ENCODE data around the gene TP53I13. TPM values are rescaled to one million over a fixed set of nuclear protein-coding genes. Genes with fewer than 3 reads are reported as not detected.

TP53I13 gene
- total RNA-seq, 1 experiment from 2014 or later, result 123 TPM

DNA sequence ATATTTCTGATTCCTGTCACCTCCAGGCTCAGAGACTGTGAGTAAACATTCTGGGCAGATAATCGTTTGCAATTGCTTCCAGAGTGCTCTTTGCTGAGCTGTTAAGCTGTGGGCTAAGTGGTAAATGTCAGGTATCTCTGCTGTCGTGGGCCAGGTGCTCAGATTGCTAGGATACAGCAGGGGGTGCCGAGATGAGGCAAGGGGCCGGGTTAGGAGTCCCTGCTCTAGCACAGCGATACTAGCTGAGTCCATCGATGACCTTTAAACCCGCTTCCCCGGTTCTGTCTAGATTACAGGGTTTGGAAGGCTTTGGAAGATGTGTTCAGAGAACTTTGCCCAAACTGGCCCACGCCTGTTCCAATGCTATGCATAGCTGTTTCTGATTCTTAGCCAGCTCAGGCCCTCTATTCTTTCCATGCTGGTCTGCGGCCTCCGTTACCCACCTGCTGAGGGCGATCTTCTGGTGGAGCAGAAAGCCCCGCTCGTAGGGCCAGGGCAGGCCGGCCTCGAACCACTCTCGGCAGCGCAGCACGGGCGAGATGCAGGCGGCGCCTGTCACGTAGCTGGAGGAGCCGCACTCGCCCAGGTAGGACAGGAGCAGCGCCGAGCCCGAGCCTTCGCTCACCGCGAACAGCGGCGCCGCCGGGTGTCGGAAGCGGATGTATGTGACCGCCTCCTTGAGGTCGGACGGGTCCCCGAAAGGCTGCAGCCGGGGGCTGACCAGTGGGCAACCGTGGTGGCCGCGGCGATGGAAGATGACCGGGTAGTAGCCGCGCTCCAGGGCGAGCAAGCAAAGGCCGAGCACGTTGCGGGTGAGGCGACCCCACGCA, 2.6 kb upstream of the TP53I13 start:
- BruUV-seq (replicated peaks), result no TSS peak
- in situ Hi-C loops (cut with HindIII; ENCODE audit: low pct_unique_long_range_greater_than_20kb, low sequenced_read_pairs), result no loop called here
- ATAC-seq (peak; percentile 35), DNase-seq (ENCODE audit: low read depth, low spot score) (no peak)
- Histone ChIP-seq H3K9me3 (ENCODE audit: control insufficient read depth, insufficient read depth, low read depth, low read length) (no peaks in the 10 kb centered on the region), H3K27ac (ENCODE audit: low read length) (peak overlapping the region; percentile 78), H3K27me3 (ENCODE audit: control insufficient read depth, insufficient read depth, low read length) (no peaks in the 10 kb centered on the region), H3K4me3 (ENCODE audit: low read depth in 2 of 2, low read length in 2 of 2) (peak overlapping the region; percentile 81), H3K36me3 (ENCODE audit: control insufficient read depth, insufficient read depth, low read length) (no peaks in the 10 kb centered on the region), H3K4me1 (ENCODE audit: control insufficient read depth, insufficient read depth, low read length) (peaks cover 14% of the 10 kb centered on the region)
- POLR2A ChIA-PET, result interaction anchor here (0.5 kb wide), 1 partner anchor 74 kb away, joined by 3 read pairs; no protein-coding TSS in a partner anchor
- intact Hi-C loops (cut with micrococcal nuclease; ENCODE audit: unreplicated experiment), result no loop called here
- TF ChIP-seq, protein P1, sequence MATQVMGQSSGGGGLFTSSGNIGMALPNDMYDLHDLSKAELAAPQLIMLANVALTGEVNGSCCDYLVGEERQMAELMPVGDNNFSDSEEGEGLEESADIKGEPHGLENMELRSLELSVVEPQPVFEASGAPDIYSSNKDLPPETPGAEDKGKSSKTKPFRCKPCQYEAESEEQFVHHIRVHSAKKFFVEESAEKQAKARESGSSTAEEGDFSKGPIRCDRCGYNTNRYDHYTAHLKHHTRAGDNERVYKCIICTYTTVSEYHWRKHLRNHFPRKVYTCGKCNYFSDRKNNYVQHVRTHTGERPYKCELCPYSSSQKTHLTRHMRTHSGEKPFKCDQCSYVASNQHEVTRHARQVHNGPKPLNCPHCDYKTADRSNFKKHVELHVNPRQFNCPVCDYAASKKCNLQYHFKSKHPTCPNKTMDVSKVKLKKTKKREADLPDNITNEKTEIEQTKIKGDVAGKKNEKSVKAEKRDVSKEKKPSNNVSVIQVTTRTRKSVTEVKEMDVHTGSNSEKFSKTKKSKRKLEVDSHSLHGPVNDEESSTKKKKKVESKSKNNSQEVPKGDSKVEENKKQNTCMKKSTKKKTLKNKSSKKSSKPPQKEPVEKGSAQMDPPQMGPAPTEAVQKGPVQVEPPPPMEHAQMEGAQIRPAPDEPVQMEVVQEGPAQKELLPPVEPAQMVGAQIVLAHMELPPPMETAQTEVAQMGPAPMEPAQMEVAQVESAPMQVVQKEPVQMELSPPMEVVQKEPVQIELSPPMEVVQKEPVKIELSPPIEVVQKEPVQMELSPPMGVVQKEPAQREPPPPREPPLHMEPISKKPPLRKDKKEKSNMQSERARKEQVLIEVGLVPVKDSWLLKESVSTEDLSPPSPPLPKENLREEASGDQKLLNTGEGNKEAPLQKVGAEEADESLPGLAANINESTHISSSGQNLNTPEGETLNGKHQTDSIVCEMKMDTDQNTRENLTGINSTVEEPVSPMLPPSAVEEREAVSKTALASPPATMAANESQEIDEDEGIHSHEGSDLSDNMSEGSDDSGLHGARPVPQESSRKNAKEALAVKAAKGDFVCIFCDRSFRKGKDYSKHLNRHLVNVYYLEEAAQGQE (IDR thresholded peaks at IDR 0.05; ENCODE audit: insufficient read depth in 1 of 2, low read depth in 2 of 2, low read length in 1 of 2), result no peak
- TF ChIP-seq, protein P2, sequence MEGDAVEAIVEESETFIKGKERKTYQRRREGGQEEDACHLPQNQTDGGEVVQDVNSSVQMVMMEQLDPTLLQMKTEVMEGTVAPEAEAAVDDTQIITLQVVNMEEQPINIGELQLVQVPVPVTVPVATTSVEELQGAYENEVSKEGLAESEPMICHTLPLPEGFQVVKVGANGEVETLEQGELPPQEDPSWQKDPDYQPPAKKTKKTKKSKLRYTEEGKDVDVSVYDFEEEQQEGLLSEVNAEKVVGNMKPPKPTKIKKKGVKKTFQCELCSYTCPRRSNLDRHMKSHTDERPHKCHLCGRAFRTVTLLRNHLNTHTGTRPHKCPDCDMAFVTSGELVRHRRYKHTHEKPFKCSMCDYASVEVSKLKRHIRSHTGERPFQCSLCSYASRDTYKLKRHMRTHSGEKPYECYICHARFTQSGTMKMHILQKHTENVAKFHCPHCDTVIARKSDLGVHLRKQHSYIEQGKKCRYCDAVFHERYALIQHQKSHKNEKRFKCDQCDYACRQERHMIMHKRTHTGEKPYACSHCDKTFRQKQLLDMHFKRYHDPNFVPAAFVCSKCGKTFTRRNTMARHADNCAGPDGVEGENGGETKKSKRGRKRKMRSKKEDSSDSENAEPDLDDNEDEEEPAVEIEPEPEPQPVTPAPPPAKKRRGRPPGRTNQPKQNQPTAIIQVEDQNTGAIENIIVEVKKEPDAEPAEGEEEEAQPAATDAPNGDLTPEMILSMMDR (IDR thresholded peaks at IDR 0.05), result peak; percentile 75
- 0 out of 2 replicates have a peak, but pooled peaks have one; percentile 38 for TF ChIP-seq SIN3A (IDR thresholded peaks at IDR 0.05; ENCODE audit: borderline replicate concordance, insufficient read depth, low read depth, low read length)
- CTCF ChIA-PET, result interaction anchor here (0.5 to 1.6 kb wide), 3 partner anchors 181 to 226 kb away, joined by 3 to 17 read pairs (median 8); no protein-coding TSS in a partner anchor

DNA sequence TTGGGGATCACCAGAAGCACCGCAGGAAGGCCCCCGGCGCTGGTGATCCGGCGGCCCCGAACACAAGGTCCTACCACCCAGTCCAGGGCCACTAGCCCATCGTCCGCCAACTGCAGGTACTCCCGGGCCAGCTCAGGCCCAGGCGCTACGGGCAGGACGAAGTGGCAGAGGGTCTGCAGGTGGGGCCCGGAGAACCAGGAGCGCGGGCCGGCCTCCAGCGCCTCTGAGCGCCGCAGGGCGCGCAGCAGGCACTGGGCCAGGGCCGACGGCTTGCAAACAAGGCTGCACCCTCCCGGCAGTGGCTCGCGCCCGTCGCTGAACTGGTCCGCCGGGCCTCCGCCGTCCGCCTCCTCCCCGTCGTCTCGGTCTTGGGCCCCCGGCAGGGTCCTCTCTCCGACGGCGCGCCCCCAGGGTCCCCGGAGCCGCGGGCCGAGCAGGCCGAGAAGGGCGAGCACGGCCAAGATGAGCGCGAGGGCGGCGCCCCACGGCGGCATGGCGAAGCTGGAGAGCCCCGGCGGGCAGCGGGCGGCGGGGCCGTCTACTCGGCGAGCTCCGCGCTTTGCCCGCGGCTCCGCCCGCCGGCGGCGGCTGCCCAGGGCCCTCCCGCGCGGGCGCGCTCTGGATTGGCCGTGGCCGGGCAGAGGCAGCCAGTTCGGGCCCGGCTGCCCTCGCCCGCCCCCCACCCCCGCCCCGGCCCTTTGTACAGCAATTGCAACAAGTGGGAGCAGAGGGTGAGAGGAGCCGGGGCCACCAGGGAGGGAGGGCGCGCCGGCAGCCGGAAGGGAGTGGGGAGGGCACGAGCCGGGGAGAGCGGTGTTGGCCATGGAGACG, 1.8 kb upstream of the TP53I13 start, which contains the start of gene ABHD15:
Gene ABHD15, minus strand, starts transcription at position 565 of the 831 bp plus-strand sequence. Its CDS starts 71 bp downstream, at position 494.
- no peaks in the 10 kb centered on the region for H3K9me3 ChIP-seq (ENCODE audit: control insufficient read depth, insufficient read depth, low read depth, low read length)
- intact Hi-C loops (cut with micrococcal nuclease; ENCODE audit: unreplicated experiment) (no loop called here), in situ Hi-C loops (cut with HindIII; ENCODE audit: low pct_unique_long_range_greater_than_20kb, low sequenced_read_pairs) (no loop called here)
- ATAC-seq (peak; percentile 68), DNase-seq (ENCODE audit: low read depth, low spot score) (no peak)
- BruUV-seq (replicated peaks), result no TSS peak
- ChIA-PET POLR2A (interaction anchor here (0.6 kb wide), 1 partner anchor 25 kb away, joined by 3 read pairs; no protein-coding TSS in a partner anchor), CTCF (interaction anchor here (0.6 to 1.6 kb wide), 2 partner anchors 197 to 225 kb away, joined by 8 to 17 read pairs; no protein-coding TSS in a partner anchor)
- no peaks in the 10 kb centered on the region for H3K27me3 ChIP-seq (ENCODE audit: control insufficient read depth, insufficient read depth, low read length)
- H3K27ac ChIP-seq (ENCODE audit: low read length), result peak within 1 kb of the TSS; percentile 92
- peak within 1 kb of the TSS; percentile 81 to 88 for H3K4me3 ChIP-seq (ENCODE audit: low read depth in 2 of 2, low read length in 2 of 2)
- no peaks in the 10 kb centered on the region for H3K36me3 ChIP-seq (ENCODE audit: control insufficient read depth, insufficient read depth, low read length)
- peak; percentile 21; the same call in 1 of the 2 replicates for TF ChIP-seq TCF7L2 (IDR thresholded peaks at IDR 0.05; ENCODE audit: low read depth, low read length)
- 0 out of 2 replicates have a peak, but pooled peaks have one; percentile 47 for TF ChIP-seq POLR2AphosphoS5 (IDR thresholded peaks at IDR 0.05; ENCODE audit: low read depth, low read length)
- TF ChIP-seq, protein P1 (IDR thresholded peaks at IDR 0.05; ENCODE audit: insufficient read depth in 1 of 2, low read depth in 2 of 2, low read length in 1 of 2), result no peak
- TF ChIP-seq, protein P2 (IDR thresholded peaks at IDR 0.05), result no peak
- peaks cover 14% of the 10 kb centered on the region for H3K4me1 ChIP-seq (ENCODE audit: control insufficient read depth, insufficient read depth, low read length)

All from Panc1 (cell line).